GM18909 (cell line): ENCODE results near the gene FAM89A.
A peak's percentile ranks its signal among the peaks of the same experiment; 100 is the strongest.

Source experiments
- ATAC-seq: cut with Tn5 transposase; IDR thresholded peaks from one replicate; pipeline ENCODE4 v1.9.1; 2021; ENCODE audit warnings: mild to moderate bottlenecking; ENCODE audit not compliant: unreplicated experiment, poor library complexity

The FAM89A gene

DNA sequence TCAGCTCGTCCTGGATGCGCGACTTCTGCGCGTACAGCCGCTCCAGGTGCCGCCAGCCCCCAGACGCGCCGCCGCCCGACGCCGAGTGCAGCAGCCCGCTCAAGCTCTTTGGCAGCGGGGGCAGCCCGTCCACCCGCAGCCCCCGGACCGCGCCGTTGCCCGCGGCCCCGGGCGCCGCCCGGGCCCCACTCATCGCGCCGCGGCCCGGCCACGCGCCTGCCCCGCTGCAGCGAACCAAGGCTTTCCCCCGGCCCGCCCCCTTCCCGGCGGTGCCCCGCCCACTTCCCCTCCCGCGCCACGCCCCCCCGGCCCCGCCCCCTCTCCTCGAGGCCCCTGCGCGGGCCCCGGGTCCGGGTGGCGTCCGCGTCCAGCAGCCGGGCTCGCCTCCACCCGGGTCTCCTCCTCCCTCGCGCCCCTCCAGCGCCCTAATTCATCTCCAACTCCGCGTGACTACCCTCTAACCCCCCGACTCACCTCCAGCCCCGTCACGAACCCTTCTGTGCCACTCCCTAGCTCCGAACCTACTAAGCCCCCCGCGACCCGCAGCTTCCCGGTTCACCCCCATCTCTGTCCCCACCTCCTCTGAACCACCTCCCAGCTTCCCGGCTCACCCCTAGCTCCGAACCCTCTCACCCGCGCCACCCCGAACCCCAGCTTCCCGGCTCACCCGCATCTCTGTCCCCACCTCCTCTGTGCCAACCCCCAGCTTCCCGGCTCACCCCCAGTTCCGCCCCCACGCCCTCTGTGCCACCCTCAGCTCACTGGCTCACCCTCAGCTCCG is at the start of gene FAM89A:
Gene FAM89A (minus strand): TSS at position 236 of the 781 bp plus-strand sequence. CDS start 43 bp downstream, at position 193.
- ATAC-seq: peak; percentile 72

DNA sequence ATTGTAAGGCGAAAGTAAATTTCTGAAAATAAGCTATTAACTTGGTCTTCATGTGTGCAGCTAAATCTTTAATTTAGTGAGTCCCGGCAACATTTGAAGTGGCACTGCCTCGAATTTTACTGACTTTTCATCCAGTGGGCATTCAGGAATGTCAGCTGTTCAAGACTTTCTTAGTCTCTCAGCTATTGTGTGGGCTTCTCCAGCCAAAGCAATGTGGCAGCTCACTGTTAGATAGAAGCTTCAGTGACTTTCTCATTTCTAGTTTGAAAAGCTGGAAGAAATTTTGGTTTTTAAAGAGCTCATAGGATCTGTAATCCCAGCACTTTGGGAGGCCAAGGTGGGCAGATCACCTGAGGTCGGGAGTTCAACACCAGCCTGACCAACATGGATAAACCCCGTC is 44.3 kb upstream of the FAM89A start:
- no peak for ATAC-seq

DNA sequence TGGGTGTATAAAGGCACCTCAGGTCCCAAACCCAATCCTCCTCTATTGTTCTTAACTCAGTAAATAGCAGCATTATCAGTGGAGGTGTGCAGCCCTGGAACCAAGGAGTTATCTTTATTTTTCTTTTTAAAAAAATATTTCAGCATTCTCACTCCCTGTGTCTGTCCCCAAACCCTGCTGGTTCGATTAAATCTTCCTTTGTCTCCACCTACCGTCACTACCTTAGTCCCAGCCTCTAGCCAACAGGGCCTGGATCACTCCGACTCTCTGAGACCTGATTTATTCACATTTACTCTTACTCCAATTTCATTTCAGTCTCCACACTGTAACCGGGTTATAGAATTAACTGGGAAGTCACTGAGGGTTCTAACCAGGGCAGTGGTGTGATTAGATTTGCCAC is 39.1 kb upstream of the FAM89A start:
- no peak for ATAC-seq

DNA sequence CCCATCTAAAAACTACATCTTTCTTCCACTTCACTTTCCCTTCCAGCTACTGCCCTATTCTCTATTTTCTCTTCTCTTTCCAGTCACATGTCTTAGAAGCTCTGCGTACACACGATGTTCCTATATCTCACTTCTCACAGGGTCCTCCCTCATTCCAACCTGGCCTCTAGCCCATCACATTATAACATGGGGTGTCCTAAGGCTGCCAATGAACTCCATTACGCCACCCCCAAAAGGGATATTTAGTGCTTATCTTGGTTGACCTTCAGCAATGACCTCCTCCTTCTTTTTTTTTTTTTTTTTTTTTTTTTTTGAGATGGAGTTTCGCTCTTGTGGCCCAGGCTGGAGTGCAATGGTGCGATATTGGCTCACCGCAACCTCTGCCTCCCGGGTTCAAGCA is 38.2 kb upstream of the FAM89A start:
- no peak for ATAC-seq

DNA sequence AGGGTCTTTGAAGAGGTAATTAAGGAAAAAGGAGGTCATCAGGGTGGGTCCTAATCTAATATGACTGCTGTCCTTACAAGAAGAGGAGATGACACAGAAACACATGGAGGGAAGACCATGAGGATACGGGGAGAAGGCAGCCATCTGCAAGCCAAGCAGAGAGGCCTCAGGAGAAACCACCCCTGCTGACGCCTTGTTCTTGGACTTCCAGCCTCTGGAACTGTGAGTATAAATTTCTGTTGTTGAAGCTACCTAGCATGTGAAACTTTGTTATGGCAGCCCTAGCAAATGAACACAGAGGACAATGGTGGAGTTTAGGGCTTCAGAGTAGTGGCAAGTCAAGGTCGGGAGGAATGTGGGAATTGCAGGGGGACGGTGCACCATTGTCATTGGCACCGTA is 36.7 kb upstream of the FAM89A start:
- ATAC-seq: no peak

DNA sequence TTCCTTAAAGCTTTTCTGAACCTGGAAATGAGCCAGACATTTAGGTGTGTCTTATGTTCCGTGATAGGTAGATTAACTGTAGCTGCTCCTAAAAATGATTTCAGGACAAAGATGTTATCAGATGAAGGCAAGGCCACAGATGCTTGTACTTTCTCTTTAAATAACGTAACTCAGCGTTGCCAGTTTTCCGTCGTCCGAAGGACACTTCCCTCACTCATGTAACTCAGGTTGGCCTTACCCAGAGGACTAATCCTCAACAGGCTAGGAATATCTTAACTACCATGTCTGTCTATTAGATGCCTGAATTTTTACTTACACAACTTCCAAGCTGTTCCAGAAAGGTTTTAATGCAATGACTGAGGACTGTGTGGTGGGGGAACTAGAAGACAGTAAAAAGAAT is 35.4 kb upstream of the FAM89A start:
- ATAC-seq: no peak

DNA sequence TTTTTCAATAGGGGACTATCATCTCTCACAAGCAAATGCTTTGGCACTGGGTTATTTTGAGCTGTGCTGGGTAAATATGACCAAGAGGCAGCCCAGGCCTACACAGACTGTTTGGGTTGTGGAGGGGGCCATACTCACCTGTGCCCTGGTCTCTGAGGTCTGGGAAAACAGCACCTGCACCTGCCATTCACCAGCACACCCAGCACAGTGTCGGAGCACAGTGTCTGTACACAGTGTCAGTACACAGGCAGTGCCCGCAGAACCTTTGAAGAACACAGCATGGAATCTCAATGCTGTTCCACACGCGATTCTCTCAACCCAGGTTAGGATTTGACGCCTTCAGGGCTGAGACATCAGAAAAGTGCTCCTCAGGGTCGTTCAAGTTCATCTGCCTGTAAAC is 35.0 kb upstream of the FAM89A start:
- no peak for ATAC-seq

DNA sequence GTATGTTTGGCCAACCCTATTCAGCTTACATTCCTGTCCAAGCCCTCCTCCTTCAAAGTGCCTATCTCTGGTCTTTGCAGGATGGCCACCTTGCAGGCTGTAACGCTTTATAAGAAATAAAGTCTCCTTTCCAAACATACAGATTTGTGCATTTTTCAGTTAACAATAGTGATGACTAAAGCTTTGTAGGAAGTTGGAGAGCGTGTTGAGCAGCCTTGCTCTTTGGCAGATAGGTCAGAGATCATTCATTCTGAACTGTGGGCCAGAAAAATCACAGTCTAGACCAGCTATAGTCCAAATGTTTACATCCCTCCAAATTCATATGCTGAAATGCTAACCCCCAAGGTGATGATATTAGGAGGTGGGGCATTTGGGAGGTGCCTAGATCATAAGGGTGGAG is 34.0 kb upstream of the FAM89A start:
- ATAC-seq: no peak

DNA sequence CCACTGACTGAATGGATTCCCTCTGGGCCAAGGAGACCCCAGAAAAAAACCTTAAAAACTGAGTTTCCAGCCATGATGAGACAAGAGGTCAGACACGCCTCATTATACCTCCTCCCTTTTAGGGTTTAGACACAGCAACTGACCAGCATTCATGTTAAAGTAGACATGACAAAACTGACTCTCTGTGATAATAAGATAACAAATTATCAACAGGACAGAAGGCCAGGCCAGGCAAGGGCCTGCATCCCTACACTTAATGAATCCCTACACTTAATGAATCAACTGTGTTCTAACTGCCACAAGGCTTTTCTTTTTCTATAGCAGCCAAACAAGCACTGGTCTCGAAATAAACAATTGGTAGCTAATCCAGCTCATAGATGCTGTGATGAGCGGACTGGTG is 33.3 kb upstream of the FAM89A start:
- no peak for ATAC-seq

DNA sequence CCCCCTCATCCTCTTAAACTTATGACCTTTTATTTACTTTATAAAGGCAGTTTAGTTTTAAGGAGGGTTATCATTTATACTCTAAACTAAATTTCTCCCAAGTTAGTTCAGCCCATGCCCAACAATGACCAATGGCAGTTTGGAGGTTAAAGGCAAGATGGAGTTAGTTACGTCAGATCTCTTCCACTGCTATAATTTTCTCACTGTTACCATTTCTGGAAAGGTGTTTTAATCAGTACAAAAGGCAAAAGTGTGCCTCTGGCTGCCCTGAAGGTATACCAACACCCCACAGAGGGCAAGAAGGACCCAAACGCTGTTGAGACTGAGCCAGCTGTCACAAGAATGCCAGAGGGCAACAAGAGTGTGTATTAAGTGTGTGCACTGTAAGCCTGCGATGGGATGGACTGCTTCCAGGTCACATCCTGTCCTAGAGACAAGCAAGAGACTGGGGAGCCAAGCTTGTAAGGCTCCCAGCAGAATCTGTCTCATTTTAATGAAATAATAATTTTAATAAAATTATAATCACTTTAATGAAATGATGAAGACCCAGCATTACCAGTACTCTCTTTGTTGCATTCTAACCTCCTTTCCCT is 32.5 kb upstream of the FAM89A start:
- no peak for ATAC-seq

DNA sequence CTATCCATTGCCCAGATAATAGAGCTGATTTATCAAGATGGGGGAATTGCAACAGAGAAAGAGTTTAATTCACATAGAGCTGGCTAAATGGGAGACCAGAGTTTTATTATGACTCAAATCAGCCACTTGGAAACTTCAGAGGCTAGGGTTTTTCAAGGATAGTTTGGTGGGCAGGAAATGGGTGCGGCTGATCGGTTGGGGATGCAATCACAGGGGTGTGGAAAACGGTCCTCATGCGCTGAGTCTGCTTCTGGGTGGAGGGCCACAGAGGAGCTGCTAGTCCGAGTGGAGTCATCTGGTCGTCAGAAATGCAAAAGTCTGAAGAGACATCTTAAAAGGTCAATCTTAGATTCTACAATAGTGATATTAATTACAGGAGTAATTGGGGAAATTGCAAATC is 32.0 kb upstream of the FAM89A start:
- no peak for ATAC-seq

DNA sequence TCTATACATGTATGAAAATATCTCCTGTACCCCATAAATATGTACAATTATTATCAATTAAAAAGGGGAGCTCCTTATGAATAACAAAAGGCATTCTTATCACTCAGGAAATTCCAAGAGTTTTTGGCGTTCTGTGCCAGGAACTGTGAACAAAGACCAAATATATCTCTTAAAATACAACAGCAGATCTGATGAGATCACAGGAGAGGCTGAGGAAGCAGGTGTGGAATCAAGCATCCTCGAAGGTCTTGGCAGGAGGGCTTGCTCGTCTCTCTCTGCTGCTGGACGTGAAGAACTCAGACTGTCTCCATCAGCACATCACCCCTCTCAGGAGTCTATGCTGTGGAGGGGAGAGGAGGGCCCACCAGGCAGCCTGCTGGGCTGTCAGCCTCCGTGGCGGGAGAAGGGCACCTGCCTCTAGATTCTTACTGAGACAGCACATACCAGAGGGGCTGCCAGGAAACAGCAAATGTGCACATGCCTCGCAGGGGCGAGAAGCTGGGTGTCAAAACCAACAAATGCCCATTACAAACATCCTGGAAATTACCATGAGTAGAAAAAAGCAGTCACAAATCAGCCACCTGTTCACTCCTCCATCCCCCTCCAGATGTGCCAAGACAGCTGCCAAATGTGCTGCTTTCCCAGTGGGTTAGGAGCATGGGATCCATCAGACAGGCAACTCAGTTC is 30.8 kb upstream of the FAM89A start:
- ATAC-seq: no peak

DNA sequence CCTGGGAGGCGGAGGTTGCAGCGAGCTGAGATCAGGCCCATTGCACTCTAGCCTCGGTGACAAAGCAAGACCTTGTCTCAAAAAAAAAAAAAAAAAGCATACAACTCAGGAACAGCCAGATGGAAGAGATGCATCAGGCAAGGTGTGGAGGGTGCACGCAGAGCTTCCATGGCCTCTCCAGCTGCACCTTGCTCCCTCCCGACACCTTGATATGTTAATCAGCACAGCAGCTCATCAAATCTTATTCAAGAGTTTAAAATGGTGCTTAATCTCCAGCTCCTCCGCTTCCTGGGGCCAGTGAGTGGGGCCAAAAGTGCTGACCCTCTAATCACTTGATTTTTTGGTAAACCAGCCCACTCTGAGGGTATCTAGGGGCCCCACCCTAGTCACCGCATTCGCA is 29.3 kb upstream of the FAM89A start:
- ATAC-seq: no peak

DNA sequence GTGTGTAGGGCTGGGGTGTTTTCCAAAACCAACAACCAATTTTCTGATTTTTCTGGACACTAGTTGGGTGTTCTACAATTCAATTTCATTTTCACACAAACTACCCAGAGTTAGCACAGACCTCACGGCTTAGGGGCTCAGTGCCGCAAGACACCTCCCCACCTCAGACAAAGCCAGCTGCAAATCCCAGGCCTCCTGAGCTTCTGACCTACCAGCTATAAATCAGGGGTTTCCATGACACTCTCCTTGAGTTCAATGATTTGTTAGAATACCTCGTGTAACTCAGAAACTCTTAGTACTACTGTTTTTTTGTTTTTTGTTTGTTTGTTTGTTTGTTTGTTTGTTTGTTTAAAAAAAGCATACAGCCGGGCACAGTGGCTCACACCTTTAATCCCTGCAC is 28.7 kb upstream of the FAM89A start:
- no peak for ATAC-seq

DNA sequence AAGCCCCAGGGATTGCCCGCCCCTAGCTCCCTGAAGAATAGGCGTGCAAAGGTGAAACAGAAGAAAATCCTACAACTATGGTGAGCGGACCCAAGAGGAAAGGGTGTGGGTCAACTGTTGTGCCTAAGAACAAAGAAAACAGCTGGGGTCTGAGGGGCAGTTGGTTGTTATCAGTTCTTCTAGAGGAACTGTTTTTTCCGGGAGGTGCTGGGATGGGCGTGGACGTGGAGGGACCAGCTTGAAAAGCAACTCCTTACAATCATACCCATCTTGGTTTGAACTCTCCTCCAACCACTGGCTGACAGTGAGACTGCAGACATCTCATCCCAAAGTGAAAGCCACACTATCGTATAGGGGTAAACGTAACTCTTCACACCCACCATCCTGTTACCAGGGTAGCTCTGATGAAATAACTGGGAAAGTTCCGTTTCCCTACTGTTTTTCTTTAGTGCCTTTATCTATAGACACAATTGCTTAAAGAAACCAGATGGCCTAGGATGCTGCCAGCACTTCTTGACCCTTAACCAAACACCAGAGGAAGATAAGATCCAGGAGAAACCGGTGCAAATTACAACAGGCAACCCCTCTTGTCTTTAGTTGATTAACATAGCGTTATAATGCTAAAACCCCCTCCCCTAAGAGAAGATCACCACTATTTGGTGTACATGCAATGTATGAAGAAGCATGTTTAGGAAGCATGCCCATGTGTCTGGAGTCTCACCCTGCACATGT is 25.6 kb upstream of the FAM89A start:
- no peak for ATAC-seq

DNA sequence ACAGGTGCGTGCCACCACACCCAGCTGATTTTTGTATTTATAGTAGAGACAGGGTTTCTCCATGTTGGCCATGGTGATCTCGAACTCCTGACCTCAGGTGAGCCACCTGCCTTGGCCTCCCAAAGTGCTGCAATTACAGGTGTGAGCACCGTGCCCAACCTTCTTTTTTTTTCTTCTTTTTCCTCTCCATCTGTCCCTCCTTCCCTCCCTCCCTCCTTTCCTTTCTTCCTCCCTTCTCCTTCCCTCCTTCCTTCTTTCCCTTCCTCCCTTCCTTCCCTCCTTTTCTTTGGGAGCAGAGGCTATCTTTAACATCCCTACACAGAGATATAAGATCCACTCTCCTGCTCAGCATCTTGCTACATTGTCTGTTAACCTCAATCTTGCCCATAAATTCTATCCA is 24.4 kb upstream of the FAM89A start:
- ATAC-seq: no peak

DNA sequence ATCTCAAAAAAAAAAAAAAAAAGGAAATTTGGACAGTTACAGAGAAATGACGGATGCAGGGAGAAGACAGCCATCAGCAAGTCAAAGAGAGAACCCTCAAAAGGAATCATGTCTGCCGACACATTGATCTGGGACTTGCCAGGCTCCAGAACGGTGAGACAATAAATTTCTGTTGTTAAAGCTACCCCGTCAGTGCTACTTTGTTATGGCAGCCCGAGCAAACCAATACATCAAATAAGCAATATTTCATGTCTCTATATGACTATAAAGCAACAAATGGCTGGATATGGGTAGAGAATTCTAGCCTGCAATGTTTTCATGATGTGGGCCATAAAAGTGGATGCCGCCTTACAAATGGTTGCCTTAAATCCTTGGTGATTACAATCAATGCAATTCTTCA is 23.3 kb upstream of the FAM89A start:
- ATAC-seq: no peak

DNA sequence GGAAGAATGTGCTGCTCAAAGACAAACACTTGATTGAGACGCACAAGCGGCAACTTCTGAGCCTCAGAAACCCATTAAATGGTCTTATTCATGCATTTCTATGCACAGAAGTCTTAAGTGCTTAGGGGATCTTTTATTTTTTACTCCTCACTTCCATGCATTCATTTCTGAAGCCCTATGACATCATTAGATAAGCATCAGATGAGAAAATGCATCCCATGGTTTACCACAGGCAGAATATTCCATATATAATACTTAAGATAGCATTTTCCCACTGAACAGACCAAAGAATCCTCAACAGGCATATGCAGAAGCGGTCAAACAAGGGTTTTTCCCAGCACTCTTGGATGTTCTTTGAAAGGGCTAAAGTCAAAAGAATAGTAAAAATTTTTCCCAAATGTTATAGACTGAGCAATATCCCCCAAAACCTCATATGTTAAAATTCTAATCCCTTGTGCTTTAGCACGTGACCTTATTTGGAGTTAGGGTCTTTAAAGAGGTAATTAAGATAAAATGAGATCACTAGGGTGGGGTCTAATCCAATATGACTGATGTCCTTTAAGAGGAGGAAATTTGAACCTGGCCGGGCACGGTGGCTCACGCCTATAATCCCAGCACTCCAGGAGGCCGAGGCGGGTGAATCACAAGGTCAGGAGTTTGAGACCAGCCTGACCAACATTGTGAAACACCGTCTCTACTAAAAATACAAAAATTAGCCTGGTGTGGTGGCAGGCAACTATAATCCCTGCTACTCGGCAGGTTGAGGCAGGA is 22.6 kb upstream of the FAM89A start:
- no peak for ATAC-seq

DNA sequence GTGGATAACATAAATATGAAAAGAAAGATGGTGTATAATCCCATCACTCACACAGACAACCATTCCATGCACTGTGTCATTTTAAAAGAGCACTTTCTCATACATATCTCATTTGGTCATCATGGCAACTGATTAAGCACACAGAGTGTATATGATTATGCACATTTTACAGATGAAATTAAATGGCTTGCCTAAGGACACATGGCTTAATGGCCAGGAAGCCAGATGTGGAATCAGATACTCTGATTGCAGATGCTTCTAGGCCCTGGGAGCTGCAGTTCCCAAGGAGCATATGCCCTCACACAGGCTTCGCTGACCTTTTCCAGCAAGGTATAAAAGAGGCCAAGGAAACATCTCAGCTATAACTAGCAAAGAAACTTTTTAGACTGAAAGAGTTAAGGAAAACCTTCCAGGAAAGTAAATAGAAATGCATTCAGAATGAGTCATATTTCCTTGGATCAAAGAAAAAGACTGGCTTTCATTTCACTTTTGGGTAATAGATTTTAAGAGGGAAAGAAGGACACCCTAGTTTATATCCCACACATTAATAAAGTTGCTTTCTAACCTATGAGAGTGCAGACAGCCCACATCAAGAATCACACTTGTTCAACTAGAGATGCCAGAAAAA is 19.6 kb upstream of the FAM89A start:
- ATAC-seq: no peak
